NCI-H128 (cell line): ENCODE results near the gene NPC2.
"Not testable (repeated sequence)": the region's sequence is repeated elsewhere in the genome, so short reads cannot be mapped to it uniquely, and the experiment has no call there.

Experiments
- DNase-seq: peaks from one replicate; lab custom pipeline; 2025; ENCODE audit not compliant: unreplicated experiment; lab: John Stamatoyannopoulos, UW

NPC2 gene

DNA sequence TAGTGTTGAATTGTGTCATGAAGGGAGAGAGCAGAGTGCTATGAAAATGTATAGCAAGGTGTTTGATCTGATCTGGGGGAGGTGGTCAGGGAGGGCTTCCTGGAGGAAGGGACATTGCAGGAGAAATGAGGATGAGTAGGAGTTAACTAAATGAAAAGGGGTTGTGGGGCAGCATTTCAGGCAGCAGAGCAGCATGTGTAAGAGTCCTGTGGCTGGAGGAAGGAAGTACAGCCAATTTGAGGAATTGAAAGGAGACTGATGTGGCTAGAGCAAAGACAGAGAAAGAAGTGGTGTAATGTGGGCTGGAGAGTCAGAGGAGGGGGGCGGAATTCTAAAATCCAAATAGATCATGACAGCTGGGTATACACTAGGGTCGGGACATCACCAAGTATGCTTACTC lies 20.5 kb downstream of the NPC2 start:
- DNase-seq, result no peak

DNA sequence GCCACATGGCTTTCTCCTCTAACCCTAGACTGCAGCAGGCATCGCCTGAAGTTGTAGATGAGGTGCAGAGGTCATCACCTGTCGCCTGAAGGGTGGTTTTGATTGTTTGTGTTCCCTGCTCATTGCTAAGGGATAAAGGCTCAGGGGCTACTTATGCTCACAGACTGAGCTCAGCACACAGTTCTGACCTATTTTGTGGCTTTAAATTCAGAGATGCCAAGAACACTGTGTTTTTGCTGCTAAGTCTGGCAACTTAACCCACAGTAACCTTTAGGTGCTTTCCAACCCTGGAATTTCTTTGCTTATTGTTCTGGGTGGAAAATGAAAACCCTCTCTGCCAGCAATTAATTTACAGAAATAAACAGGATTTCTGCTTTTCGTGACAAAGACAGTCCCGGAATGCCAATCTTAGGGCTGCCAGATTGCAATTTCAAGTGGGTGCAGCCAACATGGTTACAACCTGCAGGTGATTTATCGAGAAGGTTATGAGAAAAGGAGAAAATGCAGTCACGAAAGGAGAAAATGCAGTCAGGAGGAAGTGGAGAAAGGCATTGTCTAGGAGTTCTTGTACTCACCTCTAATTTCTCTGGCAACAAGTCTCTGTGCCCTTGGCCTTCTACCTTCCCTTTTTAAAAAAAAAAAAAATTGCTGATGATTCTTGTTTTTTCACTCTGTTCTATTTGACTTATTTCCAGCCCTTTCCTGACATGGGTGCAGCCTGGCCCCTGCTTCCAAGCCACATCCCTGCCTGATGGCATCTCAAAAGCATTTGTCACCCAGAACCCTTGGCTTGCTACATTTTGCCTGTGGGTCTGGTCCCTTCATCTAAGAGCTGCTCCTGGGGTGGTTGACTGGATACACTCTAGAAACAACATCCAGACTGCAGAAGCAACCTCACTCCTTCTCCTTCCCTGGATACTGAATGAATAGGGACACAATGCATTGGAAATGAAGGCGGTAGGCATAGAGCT lies 23.3 kb downstream of the NPC2 start:
- no peak for DNase-seq

DNA sequence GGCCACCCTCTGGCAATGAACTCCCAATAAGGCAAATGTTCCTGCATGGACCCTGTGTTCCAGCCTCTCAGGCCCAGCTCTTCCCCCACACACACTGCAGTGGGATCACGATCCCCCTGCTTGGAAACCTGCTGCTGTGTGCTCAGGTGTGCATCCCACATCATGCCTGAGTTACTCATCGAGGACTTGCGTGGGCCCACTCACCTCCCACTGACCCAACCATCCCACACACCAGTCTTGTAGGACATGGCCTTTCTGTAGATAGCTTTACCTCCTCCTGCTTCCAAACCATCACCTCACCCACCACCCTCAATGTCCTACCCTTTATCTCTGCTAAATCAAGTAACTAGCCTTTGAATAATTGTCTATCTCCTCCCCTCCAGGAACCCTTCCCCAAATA lies 24.6 kb downstream of the NPC2 start:
- DNase-seq, result no peak

DNA sequence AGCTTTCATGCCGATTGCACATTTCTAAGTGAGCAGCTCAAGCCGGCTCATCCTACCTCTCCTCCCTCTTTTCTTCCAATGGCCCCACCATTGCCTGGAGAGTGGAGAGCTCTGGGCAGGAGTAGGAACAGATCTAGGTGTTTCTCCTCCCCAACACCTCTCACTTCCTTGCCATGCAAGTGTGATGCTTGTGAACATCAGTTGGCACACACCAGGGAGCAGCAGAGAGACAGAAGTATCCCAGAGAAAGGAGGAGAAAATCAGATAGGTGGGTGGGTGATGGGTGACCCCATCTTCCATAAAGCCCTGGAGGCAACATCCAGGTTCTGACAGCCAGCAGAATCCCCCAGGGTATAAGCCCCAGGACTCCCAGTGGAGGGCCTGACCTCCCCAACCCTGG lies 27.8 kb downstream of the NPC2 start:
- DNase-seq, result no peak

DNA sequence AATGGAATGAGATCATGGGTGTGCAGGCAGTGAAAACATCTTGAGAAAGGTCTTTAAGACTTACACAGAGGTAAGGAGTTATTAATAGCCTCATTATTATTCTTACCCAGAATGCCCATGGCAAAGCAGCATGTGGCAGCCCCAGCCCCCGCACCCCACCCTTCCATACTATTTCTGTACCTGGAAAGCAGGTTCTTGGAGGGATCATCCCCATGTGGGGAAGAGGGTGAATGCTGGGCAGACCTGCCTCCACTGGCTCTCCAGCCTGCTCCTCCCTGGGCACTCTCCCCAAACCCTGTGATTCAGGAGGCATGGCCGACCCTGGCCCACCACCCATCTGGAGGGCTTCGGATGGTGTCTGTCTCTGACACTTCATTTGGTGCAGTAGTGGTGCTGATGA lies 28.3 kb downstream of the NPC2 start:
- no peak for DNase-seq

DNA sequence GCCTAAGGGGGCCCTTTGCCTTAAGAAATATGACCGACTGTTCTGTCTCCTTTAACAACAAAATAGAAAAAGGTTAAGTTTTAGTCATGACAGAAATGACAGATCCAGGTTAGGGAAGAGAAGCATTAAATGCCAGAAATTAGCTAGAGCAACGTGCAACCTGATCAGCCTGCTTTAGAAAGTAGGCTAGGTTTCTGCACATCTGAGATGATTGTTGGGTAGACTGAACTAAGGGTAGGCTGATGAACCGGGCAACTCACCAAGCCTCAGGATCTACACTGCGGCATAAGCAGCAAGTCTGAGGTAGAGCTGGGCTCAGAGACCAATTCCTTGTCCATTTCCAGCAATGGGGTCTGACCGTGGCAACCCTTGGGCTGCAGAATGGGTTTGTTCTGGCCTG lies 29.4 kb downstream of the NPC2 start:
- DNase-seq, result no peak

DNA sequence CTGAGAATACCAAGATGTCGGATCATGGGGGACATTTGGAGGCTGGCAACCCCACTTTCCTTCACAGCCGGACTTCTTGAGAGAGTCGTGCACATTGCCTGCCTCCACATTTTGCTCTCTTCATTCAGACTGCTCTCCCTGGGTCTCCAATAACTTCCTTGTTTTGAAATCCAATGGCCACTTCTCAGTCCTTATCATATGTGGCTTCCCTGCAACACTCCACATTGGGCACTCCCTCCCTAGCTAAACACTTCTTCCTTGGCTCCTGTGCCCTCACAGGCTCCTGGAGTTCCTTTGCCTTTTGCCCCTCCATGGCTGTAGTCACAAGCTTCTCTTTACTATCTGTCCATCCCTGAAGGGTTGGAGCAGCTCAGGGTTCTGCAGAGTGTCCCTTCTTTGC lies 30.1 kb downstream of the NPC2 start:
- no peak for DNase-seq

DNA sequence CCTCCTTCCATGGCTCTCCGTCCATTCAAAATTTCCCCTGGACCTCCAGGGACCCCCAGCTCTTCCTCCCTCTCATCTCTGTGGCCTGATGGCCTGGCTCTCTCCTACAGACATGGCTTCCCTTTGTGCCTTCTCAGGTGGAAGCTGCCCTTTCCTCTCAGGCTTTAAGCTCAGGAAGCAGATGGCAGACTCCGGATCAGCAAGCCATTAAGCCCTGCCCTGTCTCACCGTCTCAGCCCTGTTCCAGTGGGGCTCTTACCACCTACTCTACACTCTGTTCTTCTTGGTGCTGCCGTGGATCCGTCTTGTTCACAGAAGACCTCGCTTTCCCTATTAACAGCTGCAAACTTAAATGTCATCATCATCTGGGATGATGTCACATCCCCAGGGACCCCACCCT lies 33.1 kb downstream of the NPC2 start:
- DNase-seq, result no peak

DNA sequence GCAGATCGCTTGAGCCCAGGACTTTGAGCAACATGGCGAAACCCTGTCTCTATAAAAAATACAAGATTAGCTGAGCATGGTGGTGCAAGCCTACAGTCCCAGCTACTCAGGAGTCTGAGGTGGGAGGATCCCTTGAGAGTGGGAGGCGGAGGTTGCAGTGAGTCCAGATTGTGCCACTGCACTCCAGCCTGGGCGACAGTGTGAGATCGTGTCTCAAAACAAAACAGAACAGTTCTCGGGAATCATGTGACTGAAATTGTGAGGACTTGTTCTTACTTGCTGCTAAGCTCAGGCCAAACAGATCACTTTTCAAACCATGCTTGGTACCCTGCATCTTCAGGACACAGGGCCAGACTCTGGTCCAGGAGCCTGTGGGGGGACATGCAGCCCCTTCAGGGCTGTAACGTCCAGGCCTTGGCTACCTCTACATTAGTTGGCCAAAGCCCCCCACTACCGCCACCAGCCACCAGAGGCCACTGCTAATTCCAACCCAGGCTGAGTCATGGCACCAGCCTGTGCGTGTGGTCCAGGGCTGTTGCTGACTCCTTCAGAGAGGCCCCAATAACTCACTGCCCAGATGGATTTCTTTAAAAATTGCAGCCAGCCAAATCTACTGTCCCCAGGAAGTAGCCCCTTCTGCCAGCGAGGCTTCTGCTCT lies 33.7 kb downstream of the NPC2 start:
- DNase-seq, result no peak

DNA sequence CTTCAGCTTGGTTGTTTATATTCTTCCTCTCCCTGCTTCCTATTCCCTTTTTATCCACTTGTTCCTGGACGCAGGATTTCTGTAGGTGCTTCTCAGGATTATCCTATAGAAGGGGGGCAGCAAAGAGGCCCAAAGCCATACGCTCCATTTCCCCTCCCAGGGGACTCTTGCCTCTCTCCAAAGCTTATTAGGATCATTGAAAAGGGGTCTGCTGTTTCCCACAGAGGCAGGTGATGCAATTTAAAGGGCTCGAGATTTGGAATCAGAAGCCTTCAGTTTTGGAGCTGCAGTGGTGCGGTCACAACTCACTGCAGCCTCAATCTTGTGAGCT lies 35.6 kb downstream of the NPC2 start:
- DNase-seq, result no peak

DNA sequence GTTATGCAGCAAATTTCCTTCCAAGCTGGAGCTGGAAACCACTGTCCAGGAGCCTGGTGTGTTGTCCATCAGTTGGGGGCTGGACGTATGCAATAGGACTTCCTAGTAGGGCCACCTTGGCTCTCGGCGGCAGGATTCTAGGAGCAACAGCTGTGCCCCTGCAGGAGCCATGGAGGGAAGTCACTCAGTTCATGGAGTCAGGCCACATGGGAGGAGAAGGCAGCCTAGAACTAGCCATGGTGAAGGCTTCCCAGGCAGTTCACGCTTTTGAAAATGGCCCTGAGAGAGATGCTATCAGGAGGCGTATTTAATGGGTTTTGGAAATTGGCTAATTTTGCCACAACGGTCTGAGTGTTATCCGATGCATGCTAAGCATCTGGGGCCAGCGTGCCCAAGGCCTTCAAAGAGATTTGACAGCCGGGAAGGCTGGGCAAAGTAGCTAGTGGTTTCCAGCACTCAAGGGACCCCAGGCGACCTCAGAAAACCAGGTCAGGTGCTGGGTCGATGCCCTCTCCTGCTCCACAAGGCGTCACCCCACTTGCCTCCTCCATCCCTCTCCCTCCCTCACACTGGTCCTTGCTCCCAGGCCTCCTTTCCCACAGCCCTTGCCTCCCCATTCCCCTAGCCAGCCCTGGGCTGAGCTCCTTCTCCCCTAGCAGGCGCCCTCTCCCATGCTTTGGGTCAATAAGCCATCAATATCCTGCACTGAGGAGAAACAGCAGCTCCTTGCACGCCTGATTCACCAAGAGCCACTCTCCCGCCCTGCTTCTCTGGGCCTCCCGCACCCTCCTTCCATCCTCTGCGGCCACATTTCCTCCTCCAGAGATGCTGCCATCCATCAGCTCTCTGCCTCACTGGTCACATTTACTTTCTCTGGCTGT lies 36.2 kb downstream of the NPC2 start:
- DNase-seq, result no peak

DNA sequence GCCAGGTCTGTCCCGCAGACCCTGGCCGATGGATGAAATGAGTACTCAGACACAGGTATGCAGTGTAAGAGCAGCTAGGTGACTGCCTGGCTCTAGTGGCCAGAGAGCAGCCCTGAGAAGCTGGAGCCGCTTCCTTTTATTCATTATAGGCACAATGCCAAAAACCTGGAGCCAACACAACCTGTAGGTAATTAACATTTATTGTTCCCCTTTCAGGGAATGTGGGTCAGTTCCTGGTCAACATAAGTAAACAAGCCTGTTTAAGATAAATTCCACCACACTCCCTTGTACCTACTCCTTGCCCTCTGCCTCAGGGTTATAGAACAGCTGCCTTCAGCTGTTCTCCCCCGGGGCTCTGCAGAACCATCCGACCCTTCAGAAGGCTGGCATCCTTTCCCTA lies 38.7 kb downstream of the NPC2 start:
- not testable (repeated sequence) for DNase-seq

DNA sequence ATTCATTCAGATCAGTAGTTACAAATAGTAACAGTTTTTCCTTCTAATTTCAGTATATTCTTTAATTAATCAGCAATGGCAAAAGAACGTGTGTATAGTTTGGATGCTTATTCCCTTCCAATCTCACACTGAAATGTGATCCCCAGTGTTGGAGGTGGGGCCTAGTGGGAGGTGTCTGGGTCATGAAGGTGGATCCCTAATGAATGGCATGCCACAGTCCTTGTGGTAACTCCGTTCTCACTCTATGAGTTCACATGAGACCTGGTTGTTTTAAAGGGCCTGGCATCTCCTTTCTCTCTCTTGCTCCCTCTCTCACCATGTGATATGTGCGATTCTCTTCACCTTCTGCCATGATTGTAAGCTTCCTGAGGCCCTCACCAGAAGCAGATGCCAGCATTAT lies 48.2 kb downstream of the NPC2 start:
- DNase-seq, result no peak

DNA sequence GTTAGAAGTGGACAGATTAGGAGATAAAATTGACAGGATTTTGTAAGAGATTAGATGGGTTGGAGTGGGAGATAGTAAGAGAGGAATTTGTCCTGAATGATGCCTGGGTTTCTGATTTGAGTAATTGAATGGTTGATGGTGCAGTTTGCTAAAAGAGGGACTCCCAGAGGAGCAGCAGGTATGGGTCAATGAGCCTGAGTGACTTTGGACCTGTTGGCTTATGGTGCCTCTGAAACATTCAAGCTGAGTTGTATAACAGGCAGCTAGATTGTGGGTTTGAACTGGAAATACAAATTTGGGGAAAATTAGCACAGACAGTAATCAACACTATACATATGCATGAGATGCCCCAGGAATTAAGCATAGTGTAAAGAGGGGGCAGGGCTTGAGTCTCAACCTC lies 50.3 kb downstream of the NPC2 start:
- no peak for DNase-seq

DNA sequence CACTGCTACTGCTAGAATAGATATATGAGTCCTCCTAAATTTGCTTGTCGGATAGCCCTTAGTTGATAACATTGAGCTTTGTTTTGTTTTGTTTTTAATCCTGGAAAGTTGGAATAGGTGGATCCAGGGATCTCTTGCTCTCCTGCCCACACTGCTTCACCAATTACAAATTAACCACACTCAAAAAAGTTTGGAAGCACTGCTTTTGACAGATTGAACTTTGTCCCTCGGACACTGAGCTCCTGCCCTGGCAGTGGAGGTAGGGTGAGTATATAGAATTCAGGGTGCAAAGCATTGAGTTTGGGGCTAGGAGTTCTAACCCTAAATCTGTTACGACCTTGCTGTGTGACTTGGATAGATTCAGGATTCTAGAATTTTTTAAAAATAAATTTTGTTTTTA lies 52.0 kb downstream of the NPC2 start:
- DNase-seq, result no peak

DNA sequence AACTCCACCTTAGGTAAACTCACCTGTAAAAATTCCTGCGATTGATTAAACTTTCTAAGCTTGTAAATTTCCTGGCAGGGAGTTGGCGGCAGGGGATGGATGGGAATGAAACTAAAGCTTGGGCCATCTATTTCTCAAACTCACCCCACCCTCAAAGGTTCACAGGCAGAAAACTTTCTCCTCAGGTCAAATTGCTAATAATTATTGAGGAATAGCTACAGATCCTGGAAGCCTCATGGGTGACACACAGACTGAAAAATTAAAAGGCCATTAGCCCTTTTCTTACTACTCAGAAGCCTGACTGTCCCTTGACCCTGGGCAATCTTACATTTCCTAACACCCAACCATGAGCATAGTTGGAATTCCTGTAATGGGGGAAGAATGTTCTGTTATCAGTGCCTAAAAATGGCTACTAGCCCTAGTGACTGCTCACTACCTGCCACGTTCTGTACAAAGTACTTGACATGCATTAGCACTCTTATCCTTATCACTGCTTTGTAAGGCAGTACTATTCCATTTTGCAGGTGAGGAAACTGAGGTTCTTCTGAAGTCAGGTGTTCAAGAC lies 54.7 kb downstream of the NPC2 start:
- DNase-seq, result no peak

DNA sequence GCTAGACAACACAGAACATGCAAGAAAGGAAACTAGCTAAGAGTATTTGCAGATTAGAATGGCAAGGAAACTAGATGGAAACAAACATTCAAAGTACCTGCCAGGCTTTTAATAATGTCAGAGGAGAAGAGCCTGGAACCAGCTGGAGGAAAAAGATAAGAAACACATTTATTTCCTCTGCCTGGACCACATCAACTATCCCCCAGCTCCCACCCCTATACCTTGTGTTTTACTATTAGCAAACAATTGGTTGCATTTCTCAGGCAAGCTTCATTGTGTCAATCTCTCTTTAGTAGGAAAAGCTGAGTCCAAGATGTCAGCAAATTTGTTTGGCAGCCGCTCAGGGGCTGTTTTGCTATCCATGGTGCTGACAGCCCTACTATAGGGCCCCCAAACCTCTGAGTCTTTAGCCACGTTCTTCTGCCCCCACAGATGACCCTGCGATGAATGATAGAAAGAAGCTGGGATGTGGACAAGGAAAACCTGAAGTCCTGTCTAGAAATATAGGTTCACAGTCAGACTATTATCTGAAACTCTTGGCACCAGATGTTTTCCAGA lies 55.5 kb downstream of the NPC2 start:
- no peak for DNase-seq

DNA sequence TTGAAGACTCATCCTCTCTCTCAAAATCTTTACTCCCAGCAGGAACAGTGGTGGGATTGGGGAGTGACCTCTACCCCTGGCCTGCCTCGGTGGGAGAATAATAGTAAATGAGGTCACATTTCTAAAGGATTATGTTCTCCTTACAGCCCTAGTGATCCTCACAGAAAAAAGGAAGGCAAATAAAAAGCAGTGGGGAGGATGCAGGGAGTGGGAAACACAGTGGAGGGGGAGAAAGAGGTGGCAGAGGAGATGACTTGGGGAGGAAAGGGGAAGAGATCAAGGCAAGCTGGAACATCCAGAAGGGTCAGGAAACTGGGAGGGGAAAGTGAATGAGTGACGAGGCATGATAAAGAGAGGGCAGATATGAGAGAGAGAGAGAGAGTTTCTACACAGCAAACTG lies 58.8 kb downstream of the NPC2 start:
- DNase-seq, result no peak

DNA sequence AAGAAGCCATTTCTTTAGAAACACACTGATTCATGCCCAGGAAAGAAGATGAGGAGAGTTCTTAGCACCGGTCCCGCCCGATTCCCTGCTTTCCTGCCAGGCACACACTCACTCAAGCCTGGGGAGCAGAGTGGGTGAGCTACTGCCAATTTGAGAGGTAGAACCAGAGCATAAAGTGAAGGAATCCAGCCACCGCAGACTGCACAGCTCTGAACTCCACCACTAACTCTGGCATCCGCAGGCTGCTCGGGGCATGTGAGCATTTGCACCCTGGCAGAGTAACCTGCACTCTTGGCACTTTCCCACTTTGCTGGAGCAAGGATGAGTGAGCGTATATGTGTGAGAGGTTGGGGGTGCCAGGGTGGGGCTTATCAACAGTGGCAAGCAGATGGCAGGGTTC lies 63.1 kb downstream of the NPC2 start:
- no peak for DNase-seq
